Fibroblast of upper back skin (primary cell): Measurements from ENCODE around the gene LRP2BP.
A peak's percentile ranks its signal among the peaks of the same experiment; 100 is the strongest.
"Not testable (repeated sequence)": the region's sequence is repeated elsewhere in the genome, so short reads cannot be mapped to it uniquely, and the experiment has no call there.

ENCODE experiments used
- DNase-seq: peaks from one replicate; pipeline ENCODE4 v3.0.0-alpha.2; 2013

Gene LRP2BP

GRCh38 chr4:185394568-185395237 is 1.0 kb downstream of the LRP2BP start:
- peak; percentile 11 for DNase-seq

GRCh38 chr4:185392156-185392555 is 3.6 kb downstream of the LRP2BP start:
- no peak for DNase-seq

GRCh38 chr4:185390941-185391340 is 4.8 kb downstream of the LRP2BP start:
- no peak for DNase-seq

- no peak for DNase-seq
Measured at GRCh38 chr4:185387957-185388356, 7.8 kb downstream of the LRP2BP start.

- peak; percentile 7 for DNase-seq
Measured at GRCh38 chr4:185384930-185385331, 10.8 kb downstream of the LRP2BP start.

GRCh38 chr4:185384061-185384460 is 11.7 kb downstream of the LRP2BP start:
- no peak for DNase-seq

GRCh38 chr4:185383451-185383850 is 12.3 kb downstream of the LRP2BP start:
- no peak for DNase-seq

- no peak for DNase-seq
Measured at GRCh38 chr4:185382754-185383153, 13.0 kb downstream of the LRP2BP start.

GRCh38 chr4:185381288-185382196 is 14.2 kb downstream of the LRP2BP start:
- DNase-seq = peak; percentile 33

- no peak for DNase-seq
Measured at GRCh38 chr4:185380320-185380719, 15.4 kb downstream of the LRP2BP start.

GRCh38 chr4:185379326-185380295 is 16.1 kb downstream of the LRP2BP start:
- DNase-seq = no peak

- DNase-seq = no peak
Measured at GRCh38 chr4:185378264-185378663, 17.5 kb downstream of the LRP2BP start.

- no peak for DNase-seq
Measured at GRCh38 chr4:185374573-185374972, 21.2 kb downstream of the LRP2BP start.

GRCh38 chr4:185374027-185374426 is 21.7 kb downstream of the LRP2BP start:
- no peak for DNase-seq

GRCh38 chr4:185371702-185372101 is 24.0 kb downstream of the LRP2BP start:
- no peak for DNase-seq

- DNase-seq = no peak
Measured at GRCh38 chr4:185370268-185370949, 25.3 kb downstream of the LRP2BP start.

GRCh38 chr4:185369731-185370130 is 26.0 kb downstream of the LRP2BP start:
- peak; percentile 33 for DNase-seq

- no peak for DNase-seq
Measured at GRCh38 chr4:185364886-185365285, 30.8 kb downstream of the LRP2BP start.

- DNase-seq = no peak
Measured at GRCh38 chr4:185363251-185363650, 32.5 kb downstream of the LRP2BP start.

GRCh38 chr4:185362570-185362969 is 33.2 kb downstream of the LRP2BP start:
- DNase-seq = not testable (repeated sequence)

GRCh38 chr4:185361872-185362271 is 33.9 kb downstream of the LRP2BP start:
- DNase-seq = no peak

GRCh38 chr4:185359767-185360446 is 35.8 kb downstream of the LRP2BP start:
- peak; percentile 58 for DNase-seq
